ENCODE results near the gene COL15A1. TPM values are rescaled to one million over a fixed set of nuclear protein-coding genes. Genes with fewer than 3 reads are reported as not detected.

COL15A1 gene
- total and polyA plus RNA-seq, 2 of the 8 experiments (the other 6 are each of a cell fraction or from before 2014, with no cell fraction given) = 0.12 to 0.15 TPM

GRCh38 chr9:98917746-98918487 lies 25.8 kb upstream of the COL15A1 start:
- H4K5ac ChIP-seq (ENCODE audit: insufficient read length, low read depth, low read length) = no peak overlapping the region
- H4K8ac ChIP-seq (ENCODE audit: extremely low read depth, insufficient read depth, low read length) = peak overlapping the region; percentile 43; the same call in 1 of the 2 replicates
- WGBS, 2 experiments (ENCODE audit: extremely low coverage in 1 of 2, insufficient coverage in 1 of 2, insufficient read length in 1 of 2, insufficient replicate concordance in 2 of 2, low coverage in 1 of 2, low lambda C conversion rate in 2 of 2, missing lambda C conversion rate in 1 of 2) = 90% methylated on average over 5 of the region's 5 CpGs; no CpG with 5 or more reads in 1 of the 2 experiments
- H3K9me3 ChIP-seq (ENCODE audit: insufficient read depth in 2 of 2, low read depth in 1 of 2, low read length in 1 of 2) = no peaks in the 10 kb centered on the region
- H3K27me3 ChIP-seq (replicated peaks in 1 of 4; ENCODE audit: control insufficient read depth in 3 of 4, extremely low read depth in 1 of 4, insufficient read depth in 3 of 4, low read length in 3 of 4) = no peaks in the 10 kb centered on the region
- peaks cover 0 to 3% (median 2%) of the 10 kb centered on the region in 4 experiments; a peak in 4 of 7 replicates for H3K4me1 ChIP-seq (replicated peaks in 1 of 4; ENCODE audit: control insufficient read depth in 3 of 4, insufficient read depth in 4 of 4, low read length in 3 of 4)
- no peak for FAIRE-seq
- ChIA-PET POLR2A (ENCODE audit: partially characterized antibody) (interaction anchor here (1.3 to 1.4 kb wide), 2 partner anchors 10 to 12 kb away, joined by 3 read pairs; no protein-coding TSS in a partner anchor), CTCF (ENCODE audit: partially characterized antibody) (interaction anchor here (0.7 to 1.9 kb wide), 7 partner anchors 9 to 81 kb away, joined by 3 to 12 read pairs (median 4); no protein-coding TSS in a partner anchor)
- no peaks in the 10 kb centered on the region for H4K20me1 ChIP-seq (replicated peaks in 1 of 2; ENCODE audit: control insufficient read depth in 1 of 2, insufficient read depth in 2 of 2, low read length in 2 of 2)
- H3K4ac ChIP-seq (replicated peaks; ENCODE audit: insufficient read length, low read depth, low read length) = no peak overlapping the region
- no peaks in the 10 kb centered on the region for H3K79me2 ChIP-seq (ENCODE audit: control insufficient read depth in 1 of 2, insufficient read depth in 2 of 2, low read length in 2 of 2)
- DNase-seq (ENCODE audit: low read depth in 1 of 2, low spot score in 2 of 2) = no peak
- H3K23ac ChIP-seq (ENCODE audit: insufficient read length) = no peak overlapping the region
- no peak overlapping the region for H2BK5ac ChIP-seq (ENCODE audit: low read depth, low read length)
- H4K91ac ChIP-seq (replicated peaks; ENCODE audit: insufficient read length, low read length) = no peak overlapping the region
- no peak overlapping the region for H2BK120ac ChIP-seq (replicated peaks; ENCODE audit: low read depth, low read length)
- no peak overlapping the region for H2BK12ac ChIP-seq (ENCODE audit: low read depth, low read length)
- H2BK15ac ChIP-seq (ENCODE audit: low read length) = no peak overlapping the region
- H3K36me3 ChIP-seq (ENCODE audit: control insufficient read depth in 2 of 4, insufficient read depth in 4 of 4, low read length in 3 of 4) = no peaks in the 10 kb centered on the region
- no peak overlapping the region for H3K14ac ChIP-seq (ENCODE audit: insufficient read length)
- no peak overlapping the region for H3K9ac ChIP-seq (replicated peaks in 1 of 4; ENCODE audit: extremely low read depth in 1 of 4, low read depth in 3 of 4, low read length in 3 of 4)
- H3K56ac ChIP-seq (replicated peaks; ENCODE audit: insufficient read length, low read depth, low read length) = no peak overlapping the region
- no peak overlapping the region for H2AFZ ChIP-seq (ENCODE audit: low read length)
- TF ChIP-seq SIX5 (IDR thresholded peaks at IDR 0.05; ENCODE audit: low read depth, low read length) (no peak), SP2 (IDR thresholded peaks at IDR 0.05; ENCODE audit: low read length) (no peak)
- no peak overlapping the region for H2AK5ac ChIP-seq (ENCODE audit: low read depth, low read length)
- no peak overlapping the region for H3K4me3 ChIP-seq (ENCODE audit: extremely low read depth in 1 of 4, insufficient read depth in 2 of 4, low read depth in 3 of 4, low read length in 4 of 4)
- H3K4me2 ChIP-seq (ENCODE audit: insufficient read depth in 1 of 2, low read depth in 2 of 2, low read length in 2 of 2) = no peak overlapping the region
- H3K18ac ChIP-seq (ENCODE audit: extremely low read depth, low read length) = no peak overlapping the region
- H3K27ac ChIP-seq (ENCODE audit: low read depth, low read length) = no peak overlapping the region
- H3K79me1 ChIP-seq (ENCODE audit: low read depth, low read length) = no peaks in the 10 kb centered on the region
- 0 out of 2 replicates have a peak overlapping the region, but pooled peaks have one; percentile 26 for H2BK20ac ChIP-seq (ENCODE audit: low read length)
- H3K23me2 ChIP-seq (ENCODE audit: low read depth, low read length) = no peaks in the 10 kb centered on the region

Data from H1 (cell line).